HUES6 (cell line): ENCODE data around the gene GSTP1.

Source experiments
- H3K27ac ChIP-seq: 2 replicates; pipeline ENCODE4 v1.7.0; 2013; ENCODE audit warnings: low read depth, mild to moderate bottlenecking, low read length, inconsistent platforms
- H3K27me3 ChIP-seq: 2 replicates; pipeline ENCODE4 v1.6.1; 2013; ENCODE audit warnings: low read length; ENCODE audit not compliant: control insufficient read depth, insufficient read depth
- H3K36me3 ChIP-seq: 2 replicates; pipeline ENCODE4 v1.6.1; 2013; ENCODE audit warnings: low read length; ENCODE audit not compliant: control insufficient read depth, insufficient read depth
- H3K4me1 ChIP-seq: 2 replicates; pipeline ENCODE4 v1.6.1; 2013; ENCODE audit warnings: low read length; ENCODE audit not compliant: control insufficient read depth, insufficient read depth
- H3K4me3 ChIP-seq: 2 replicates; pipeline ENCODE4 v1.5.1; 2013; ENCODE audit warnings: low read depth, low read length
- H3K9ac ChIP-seq: one replicate; pipeline ENCODE4 v1.6.1; 2013; ENCODE audit warnings: mild to moderate bottlenecking, low read length
- H3K9me3 ChIP-seq: 2 replicates; pipeline ENCODE4 v1.6.1; 2013; ENCODE audit warnings: low read depth, low read length; ENCODE audit not compliant: control insufficient read depth, insufficient read depth

The GSTP1 gene

GRCh38 chr11:67631411-67631810 lies 47.8 kb downstream of the GSTP1 start:
- H3K9me3 ChIP-seq = no peaks in the 10 kb centered on the region
- peak overlapping the region; percentile 69; the same call in 1 of the 2 replicates for H3K4me3 ChIP-seq
- peaks cover 38% of the 10 kb centered on the region for H3K4me1 ChIP-seq
- peak overlapping the region; percentile 80 for H3K9ac ChIP-seq
- H3K36me3 ChIP-seq = no peaks in the 10 kb centered on the region
- H3K27ac ChIP-seq = no peak overlapping the region
- no peaks in the 10 kb centered on the region for H3K27me3 ChIP-seq

GRCh38 chr11:67631853-67632174 lies 48.2 kb downstream of the GSTP1 start:
- no peaks in the 10 kb centered on the region for H3K27me3 ChIP-seq
- no peak overlapping the region for H3K27ac ChIP-seq
- H3K36me3 ChIP-seq = no peaks in the 10 kb centered on the region
- H3K4me3 ChIP-seq = no peak overlapping the region
- no peak overlapping the region for H3K9ac ChIP-seq
- H3K9me3 ChIP-seq = no peaks in the 10 kb centered on the region
- H3K4me1 ChIP-seq = peaks cover 38% of the 10 kb centered on the region

GRCh38 chr11:67632175-67632981 lies 48.8 kb downstream of the GSTP1 start:
- Histone ChIP-seq H3K27me3 (no peaks in the 10 kb centered on the region), H3K4me1 (peaks cover 34% of the 10 kb centered on the region), H3K9ac (no peak overlapping the region), H3K36me3 (no peaks in the 10 kb centered on the region), H3K27ac (no peak overlapping the region), H3K4me3 (no peak overlapping the region), H3K9me3 (no peaks in the 10 kb centered on the region)

- Histone ChIP-seq H3K4me3 (no peak overlapping the region), H3K36me3 (no peaks in the 10 kb centered on the region), H3K4me1 (peaks cover 28% of the 10 kb centered on the region), H3K9ac (no peak overlapping the region), H3K9me3 (no peaks in the 10 kb centered on the region), H3K27ac (no peak overlapping the region), H3K27me3 (no peaks in the 10 kb centered on the region)
Measured at GRCh38 chr11:67632982-67633755, 49.6 kb downstream of the GSTP1 start.

- Histone ChIP-seq H3K9me3 (no peaks in the 10 kb centered on the region), H3K36me3 (no peaks in the 10 kb centered on the region), H3K4me3 (no peak overlapping the region), H3K27ac (no peak overlapping the region), H3K27me3 (peaks cover 4% of the 10 kb centered on the region; the same call in 1 of the 2 replicates), H3K4me1 (peaks cover 22% of the 10 kb centered on the region), H3K9ac (no peak overlapping the region)
Measured at GRCh38 chr11:67633758-67634365, 50.2 kb downstream of the GSTP1 start.

GRCh38 chr11:67634366-67635230 lies 51.0 kb downstream of the GSTP1 start:
- Histone ChIP-seq H3K9me3 (no peaks in the 10 kb centered on the region), H3K9ac (no peak overlapping the region), H3K27me3 (peaks cover 12% of the 10 kb centered on the region), H3K27ac (no peak overlapping the region), H3K36me3 (no peaks in the 10 kb centered on the region), H3K4me3 (no peak overlapping the region), H3K4me1 (peaks cover 19% of the 10 kb centered on the region)

GRCh38 chr11:67635231-67635521 lies 51.6 kb downstream of the GSTP1 start:
- Histone ChIP-seq H3K9me3 (no peaks in the 10 kb centered on the region), H3K4me1 (peaks cover 19% of the 10 kb centered on the region)

More at GRCh38 chr11:67635231-67635521, 51.6 kb downstream of the GSTP1 start:
- Histone ChIP-seq H3K27me3 (peaks cover 17% of the 10 kb centered on the region), H3K4me3 (no peak overlapping the region), H3K27ac (no peak overlapping the region), H3K36me3 (no peaks in the 10 kb centered on the region), H3K9ac (no peak overlapping the region)
